Measurements from ENCODE around the gene NDFIP2. TPM values are rescaled to one million over a fixed set of nuclear protein-coding genes. Genes with fewer than 3 reads are reported as not detected.

The NDFIP2 gene
- total RNA-seq, 1 experiment from 2014 or later, result 23.1 TPM

DNA sequence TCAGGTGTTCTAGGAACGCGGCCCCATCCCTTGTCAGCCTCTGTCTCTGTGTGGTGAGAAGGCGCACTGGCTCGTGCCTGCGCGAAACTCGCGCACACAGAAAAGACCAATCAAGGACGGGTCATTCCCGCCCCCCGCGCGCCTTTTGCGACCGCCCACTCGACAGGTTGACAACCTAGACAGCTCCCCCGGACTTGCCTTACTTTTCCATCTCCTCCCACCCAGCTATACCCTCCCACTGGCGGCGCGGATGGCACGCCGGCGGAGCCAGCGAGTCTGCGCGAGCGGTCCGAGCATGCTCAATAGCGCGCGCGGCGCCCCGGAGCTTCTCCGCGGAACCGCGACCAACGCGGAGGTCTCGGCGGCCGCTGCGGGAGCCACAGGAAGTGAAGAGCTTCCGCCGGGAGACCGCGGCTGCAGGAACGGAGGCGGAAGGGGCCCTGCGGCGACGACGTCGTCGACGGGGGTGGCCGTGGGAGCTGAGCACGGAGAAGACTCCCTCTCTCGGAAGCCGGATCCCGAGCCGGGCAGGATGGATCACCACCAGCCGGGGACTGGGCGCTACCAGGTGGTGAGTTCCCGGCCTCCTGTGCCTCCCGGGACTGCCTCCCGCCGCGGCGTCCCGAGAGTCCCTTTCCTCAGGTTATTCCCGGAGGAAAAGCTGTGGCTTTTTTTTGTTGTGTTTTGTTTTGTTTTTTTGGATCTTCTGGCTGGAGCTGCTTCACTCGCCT, at the start of gene NDFIP2 (continued):
- TF ChIP-seq ZNF671 (CRISPR knock-in tag; IDR thresholded peaks at IDR 0.05) (no peak), NR2C2 (CRISPR knock-in tag; IDR thresholded peaks at IDR 0.05) (0 out of 2 replicates have a peak, but pooled peaks have one; percentile 36), ETV6 (CRISPR knock-in tag; IDR thresholded peaks at IDR 0.05) (peak; percentile 72; the same call in 1 of the 2 replicates), ESRRA (CRISPR knock-in tag; IDR thresholded peaks at IDR 0.05; ENCODE audit: borderline replicate concordance) (no peak), ELF4 (CRISPR knock-in tag; IDR thresholded peaks at IDR 0.05; ENCODE audit: low read depth) (0 out of 2 replicates have a peak, but pooled peaks have one; percentile 77), ZBTB21 (CRISPR knock-in tag; IDR thresholded peaks at IDR 0.05; ENCODE audit: borderline replicate concordance) (0 out of 2 replicates have a peak, but pooled peaks have one; percentile 59), SOX15 (CRISPR knock-in tag; IDR thresholded peaks at IDR 0.05) (no peak), SMAD4 (CRISPR knock-in tag; IDR thresholded peaks at IDR 0.05) (no peak), CREM (CRISPR knock-in tag; IDR thresholded peaks at IDR 0.05) (peak; percentile 38; the same call in 1 of the 2 replicates), MXD4 (CRISPR knock-in tag; IDR thresholded peaks at IDR 0.05; ENCODE audit: borderline replicate concordance) (no peak), TP53 (CRISPR knock-in tag; IDR thresholded peaks at IDR 0.05) (no peak)
- TF ChIP-seq, protein P1, sequence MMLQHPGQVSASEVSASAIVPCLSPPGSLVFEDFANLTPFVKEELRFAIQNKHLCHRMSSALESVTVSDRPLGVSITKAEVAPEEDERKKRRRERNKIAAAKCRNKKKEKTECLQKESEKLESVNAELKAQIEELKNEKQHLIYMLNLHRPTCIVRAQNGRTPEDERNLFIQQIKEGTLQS (CRISPR knock-in tag; conservative IDR thresholded peaks at IDR 0.05), result no peak
- TF ChIP-seq, protein P2, sequence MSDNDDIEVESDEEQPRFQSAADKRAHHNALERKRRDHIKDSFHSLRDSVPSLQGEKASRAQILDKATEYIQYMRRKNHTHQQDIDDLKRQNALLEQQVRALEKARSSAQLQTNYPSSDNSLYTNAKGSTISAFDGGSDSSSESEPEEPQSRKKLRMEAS (CRISPR knock-in tag; IDR thresholded peaks at IDR 0.05), result peak; percentile 78
- TF ChIP-seq, protein P3, sequence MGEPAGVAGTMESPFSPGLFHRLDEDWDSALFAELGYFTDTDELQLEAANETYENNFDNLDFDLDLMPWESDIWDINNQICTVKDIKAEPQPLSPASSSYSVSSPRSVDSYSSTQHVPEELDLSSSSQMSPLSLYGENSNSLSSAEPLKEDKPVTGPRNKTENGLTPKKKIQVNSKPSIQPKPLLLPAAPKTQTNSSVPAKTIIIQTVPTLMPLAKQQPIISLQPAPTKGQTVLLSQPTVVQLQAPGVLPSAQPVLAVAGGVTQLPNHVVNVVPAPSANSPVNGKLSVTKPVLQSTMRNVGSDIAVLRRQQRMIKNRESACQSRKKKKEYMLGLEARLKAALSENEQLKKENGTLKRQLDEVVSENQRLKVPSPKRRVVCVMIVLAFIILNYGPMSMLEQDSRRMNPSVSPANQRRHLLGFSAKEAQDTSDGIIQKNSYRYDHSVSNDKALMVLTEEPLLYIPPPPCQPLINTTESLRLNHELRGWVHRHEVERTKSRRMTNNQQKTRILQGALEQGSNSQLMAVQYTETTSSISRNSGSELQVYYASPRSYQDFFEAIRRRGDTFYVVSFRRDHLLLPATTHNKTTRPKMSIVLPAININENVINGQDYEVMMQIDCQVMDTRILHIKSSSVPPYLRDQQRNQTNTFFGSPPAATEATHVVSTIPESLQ (CRISPR knock-in tag; IDR thresholded peaks at IDR 0.05), result no peak
- TF ChIP-seq, protein P4, sequence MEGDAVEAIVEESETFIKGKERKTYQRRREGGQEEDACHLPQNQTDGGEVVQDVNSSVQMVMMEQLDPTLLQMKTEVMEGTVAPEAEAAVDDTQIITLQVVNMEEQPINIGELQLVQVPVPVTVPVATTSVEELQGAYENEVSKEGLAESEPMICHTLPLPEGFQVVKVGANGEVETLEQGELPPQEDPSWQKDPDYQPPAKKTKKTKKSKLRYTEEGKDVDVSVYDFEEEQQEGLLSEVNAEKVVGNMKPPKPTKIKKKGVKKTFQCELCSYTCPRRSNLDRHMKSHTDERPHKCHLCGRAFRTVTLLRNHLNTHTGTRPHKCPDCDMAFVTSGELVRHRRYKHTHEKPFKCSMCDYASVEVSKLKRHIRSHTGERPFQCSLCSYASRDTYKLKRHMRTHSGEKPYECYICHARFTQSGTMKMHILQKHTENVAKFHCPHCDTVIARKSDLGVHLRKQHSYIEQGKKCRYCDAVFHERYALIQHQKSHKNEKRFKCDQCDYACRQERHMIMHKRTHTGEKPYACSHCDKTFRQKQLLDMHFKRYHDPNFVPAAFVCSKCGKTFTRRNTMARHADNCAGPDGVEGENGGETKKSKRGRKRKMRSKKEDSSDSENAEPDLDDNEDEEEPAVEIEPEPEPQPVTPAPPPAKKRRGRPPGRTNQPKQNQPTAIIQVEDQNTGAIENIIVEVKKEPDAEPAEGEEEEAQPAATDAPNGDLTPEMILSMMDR (IDR thresholded peaks at IDR 0.05), result no peak
- TF ChIP-seq, protein P5, sequence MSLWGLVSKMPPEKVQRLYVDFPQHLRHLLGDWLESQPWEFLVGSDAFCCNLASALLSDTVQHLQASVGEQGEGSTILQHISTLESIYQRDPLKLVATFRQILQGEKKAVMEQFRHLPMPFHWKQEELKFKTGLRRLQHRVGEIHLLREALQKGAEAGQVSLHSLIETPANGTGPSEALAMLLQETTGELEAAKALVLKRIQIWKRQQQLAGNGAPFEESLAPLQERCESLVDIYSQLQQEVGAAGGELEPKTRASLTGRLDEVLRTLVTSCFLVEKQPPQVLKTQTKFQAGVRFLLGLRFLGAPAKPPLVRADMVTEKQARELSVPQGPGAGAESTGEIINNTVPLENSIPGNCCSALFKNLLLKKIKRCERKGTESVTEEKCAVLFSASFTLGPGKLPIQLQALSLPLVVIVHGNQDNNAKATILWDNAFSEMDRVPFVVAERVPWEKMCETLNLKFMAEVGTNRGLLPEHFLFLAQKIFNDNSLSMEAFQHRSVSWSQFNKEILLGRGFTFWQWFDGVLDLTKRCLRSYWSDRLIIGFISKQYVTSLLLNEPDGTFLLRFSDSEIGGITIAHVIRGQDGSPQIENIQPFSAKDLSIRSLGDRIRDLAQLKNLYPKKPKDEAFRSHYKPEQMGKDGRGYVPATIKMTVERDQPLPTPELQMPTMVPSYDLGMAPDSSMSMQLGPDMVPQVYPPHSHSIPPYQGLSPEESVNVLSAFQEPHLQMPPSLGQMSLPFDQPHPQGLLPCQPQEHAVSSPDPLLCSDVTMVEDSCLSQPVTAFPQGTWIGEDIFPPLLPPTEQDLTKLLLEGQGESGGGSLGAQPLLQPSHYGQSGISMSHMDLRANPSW (CRISPR knock-in tag; conservative IDR thresholded peaks at IDR 0.05; ENCODE audit: low read depth), result no peak
- TF ChIP-seq, protein P6, sequence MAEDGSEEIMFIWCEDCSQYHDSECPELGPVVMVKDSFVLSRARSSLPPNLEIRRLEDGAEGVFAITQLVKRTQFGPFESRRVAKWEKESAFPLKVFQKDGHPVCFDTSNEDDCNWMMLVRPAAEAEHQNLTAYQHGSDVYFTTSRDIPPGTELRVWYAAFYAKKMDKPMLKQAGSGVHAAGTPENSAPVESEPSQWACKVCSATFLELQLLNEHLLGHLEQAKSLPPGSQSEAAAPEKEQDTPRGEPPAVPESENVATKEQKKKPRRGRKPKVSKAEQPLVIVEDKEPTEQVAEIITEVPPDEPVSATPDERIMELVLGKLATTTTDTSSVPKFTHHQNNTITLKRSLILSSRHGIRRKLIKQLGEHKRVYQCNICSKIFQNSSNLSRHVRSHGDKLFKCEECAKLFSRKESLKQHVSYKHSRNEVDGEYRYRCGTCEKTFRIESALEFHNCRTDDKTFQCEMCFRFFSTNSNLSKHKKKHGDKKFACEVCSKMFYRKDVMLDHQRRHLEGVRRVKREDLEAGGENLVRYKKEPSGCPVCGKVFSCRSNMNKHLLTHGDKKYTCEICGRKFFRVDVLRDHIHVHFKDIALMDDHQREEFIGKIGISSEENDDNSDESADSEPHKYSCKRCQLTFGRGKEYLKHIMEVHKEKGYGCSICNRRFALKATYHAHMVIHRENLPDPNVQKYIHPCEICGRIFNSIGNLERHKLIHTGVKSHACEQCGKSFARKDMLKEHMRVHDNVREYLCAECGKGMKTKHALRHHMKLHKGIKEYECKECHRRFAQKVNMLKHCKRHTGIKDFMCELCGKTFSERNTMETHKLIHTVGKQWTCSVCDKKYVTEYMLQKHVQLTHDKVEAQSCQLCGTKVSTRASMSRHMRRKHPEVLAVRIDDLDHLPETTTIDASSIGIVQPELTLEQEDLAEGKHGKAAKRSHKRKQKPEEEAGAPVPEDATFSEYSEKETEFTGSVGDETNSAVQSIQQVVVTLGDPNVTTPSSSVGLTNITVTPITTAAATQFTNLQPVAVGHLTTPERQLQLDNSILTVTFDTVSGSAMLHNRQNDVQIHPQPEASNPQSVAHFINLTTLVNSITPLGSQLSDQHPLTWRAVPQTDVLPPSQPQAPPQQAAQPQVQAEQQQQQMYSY (CRISPR knock-in tag; IDR thresholded peaks at IDR 0.05), result no peak
- TF ChIP-seq, protein P7, sequence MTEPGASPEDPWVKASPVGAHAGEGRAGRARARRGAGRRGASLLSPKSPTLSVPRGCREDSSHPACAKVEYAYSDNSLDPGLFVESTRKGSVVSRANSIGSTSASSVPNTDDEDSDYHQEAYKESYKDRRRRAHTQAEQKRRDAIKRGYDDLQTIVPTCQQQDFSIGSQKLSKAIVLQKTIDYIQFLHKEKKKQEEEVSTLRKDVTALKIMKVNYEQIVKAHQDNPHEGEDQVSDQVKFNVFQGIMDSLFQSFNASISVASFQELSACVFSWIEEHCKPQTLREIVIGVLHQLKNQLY (CRISPR knock-in tag; IDR thresholded peaks at IDR 0.05), result no peak
- TF ChIP-seq, protein P8, sequence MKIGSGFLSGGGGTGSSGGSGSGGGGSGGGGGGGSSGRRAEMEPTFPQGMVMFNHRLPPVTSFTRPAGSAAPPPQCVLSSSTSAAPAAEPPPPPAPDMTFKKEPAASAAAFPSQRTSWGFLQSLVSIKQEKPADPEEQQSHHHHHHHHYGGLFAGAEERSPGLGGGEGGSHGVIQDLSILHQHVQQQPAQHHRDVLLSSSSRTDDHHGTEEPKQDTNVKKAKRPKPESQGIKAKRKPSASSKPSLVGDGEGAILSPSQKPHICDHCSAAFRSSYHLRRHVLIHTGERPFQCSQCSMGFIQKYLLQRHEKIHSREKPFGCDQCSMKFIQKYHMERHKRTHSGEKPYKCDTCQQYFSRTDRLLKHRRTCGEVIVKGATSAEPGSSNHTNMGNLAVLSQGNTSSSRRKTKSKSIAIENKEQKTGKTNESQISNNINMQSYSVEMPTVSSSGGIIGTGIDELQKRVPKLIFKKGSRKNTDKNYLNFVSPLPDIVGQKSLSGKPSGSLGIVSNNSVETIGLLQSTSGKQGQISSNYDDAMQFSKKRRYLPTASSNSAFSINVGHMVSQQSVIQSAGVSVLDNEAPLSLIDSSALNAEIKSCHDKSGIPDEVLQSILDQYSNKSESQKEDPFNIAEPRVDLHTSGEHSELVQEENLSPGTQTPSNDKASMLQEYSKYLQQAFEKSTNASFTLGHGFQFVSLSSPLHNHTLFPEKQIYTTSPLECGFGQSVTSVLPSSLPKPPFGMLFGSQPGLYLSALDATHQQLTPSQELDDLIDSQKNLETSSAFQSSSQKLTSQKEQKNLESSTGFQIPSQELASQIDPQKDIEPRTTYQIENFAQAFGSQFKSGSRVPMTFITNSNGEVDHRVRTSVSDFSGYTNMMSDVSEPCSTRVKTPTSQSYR (CRISPR knock-in tag; IDR thresholded peaks at IDR 0.05), result 0 out of 2 replicates have a peak, but pooled peaks have one; percentile 49
- TF ChIP-seq, protein P9, sequence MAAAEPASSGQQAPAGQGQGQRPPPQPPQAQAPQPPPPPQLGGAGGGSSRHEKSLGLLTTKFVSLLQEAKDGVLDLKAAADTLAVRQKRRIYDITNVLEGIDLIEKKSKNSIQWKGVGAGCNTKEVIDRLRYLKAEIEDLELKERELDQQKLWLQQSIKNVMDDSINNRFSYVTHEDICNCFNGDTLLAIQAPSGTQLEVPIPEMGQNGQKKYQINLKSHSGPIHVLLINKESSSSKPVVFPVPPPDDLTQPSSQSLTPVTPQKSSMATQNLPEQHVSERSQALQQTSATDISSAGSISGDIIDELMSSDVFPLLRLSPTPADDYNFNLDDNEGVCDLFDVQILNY (CRISPR knock-in tag; IDR thresholded peaks at IDR 0.05), result peak; percentile 88

Data from WTC11 (cell line).